MV-4-11 (cell line): Measurements from ENCODE around the gene ZNF789.
"Not testable (repeated sequence)": the region's sequence is repeated elsewhere in the genome, so short reads cannot be mapped to it uniquely, and the experiment has no call there.

ENCODE experiments used
- DNase-seq: peaks from one replicate; lab custom pipeline; 2025; lab: John Stamatoyannopoulos, UW

The ZNF789 gene

DNA sequence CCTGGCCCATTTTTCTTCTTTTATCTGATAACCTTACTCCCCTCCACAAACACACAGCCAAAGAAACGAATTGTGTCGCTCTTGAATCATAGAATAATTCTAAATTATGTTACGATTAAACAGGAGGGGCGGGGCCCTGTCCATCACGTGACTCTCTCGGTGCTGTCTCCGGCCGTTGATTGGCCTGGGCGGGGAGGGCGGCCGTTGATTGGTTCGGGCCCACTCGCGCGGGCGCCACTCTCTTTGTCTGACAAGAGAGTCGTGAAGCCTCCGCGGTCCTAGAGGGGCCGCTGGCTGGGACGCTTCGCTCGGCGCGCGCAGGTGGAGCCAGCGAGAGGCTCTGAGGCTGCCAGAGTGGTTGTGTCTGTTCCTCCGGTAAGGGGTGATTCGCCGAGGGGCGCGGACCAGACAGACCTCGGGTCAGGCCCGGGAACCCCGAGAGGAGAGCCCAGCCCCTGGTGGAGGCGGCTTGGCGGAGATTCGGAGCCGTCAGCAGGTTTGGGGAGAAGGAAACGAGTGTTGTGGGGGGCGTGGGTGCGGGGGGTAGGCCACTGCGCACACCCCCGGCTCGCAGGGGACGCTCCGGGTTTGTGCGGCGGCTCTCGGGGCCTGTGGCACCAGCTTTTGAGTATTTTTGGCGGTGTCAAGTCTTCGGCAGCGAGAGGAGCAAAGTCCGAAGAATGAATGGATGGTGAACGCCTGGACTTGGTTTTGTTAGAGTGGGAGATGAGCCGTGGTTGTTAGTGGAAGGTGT, at the start of gene ZNF789:
TSS of gene ZNF789 (plus strand) at position 330 of the 754 bp plus-strand sequence. CDS start 3,567 bp downstream, outside the sequence.
- peak; percentile 95 for DNase-seq

DNA sequence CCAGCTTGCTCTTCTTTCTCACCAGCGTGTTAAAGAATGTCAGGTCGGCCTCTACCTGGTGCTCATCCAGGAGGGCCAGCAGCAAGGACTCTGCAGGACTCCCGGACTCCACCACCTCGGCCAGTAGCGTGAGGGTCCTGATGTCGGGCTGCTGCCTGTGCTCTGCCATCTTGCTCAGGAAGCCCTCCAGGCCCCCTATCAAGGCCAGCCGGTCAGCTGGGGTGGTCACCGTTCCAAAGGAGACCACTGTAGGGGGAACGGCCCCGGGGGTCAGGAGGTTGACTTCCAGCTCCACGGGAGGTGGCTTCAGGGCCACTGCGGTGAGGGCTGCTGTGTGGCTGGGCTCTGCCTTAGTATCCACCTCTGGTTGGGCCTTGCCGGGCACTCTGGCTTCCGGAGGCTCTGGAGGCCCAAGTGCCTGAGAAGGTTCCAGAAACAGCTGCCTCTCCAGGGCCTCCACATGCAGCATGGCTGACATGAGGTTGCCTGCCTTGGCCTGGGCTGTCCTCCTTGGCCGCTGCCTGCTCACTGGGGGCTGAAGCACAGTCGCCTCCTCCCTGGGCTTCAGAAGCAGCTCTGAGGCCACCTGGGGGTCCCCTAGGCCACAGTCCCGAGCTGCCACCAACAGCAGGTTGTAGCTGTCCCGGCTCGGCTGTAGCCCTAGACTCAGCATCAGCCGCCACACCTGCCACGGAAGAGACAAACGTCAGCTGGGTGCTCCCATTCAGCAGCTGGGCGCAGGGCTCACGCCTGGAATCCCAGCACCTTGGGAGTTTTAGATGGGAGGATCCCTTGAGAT, 47.6 kb upstream of the ZNF789 start:
- no peak for DNase-seq

- no peak for DNase-seq
These were observed 43.6 kb upstream of the ZNF789 start for GRCh38 chr7:99428972-99429566.

DNA sequence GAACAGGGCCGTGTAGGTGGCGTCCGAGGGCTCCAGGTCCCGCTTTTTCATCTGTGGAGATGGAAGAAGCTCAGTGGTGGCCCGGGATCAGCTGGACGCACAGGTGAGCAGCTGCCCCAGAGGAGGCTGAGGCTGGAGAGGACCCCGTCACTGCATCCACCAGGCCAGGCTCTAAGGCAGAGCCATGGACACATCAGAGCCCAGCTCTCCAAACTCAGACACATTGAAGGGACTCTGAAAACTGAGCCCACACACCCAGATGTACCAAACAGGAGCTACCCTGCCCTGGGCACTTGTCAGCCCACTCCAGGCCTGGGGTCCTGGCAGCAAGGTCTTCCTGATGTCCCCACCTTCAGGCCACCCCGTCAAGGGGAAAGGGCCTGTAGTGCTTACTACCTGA, 42.9 kb upstream of the ZNF789 start:
- DNase-seq = no peak

- not testable (repeated sequence) for DNase-seq
These were observed 40.7 kb upstream of the ZNF789 start for GRCh38 chr7:99431756-99432540.

DNA sequence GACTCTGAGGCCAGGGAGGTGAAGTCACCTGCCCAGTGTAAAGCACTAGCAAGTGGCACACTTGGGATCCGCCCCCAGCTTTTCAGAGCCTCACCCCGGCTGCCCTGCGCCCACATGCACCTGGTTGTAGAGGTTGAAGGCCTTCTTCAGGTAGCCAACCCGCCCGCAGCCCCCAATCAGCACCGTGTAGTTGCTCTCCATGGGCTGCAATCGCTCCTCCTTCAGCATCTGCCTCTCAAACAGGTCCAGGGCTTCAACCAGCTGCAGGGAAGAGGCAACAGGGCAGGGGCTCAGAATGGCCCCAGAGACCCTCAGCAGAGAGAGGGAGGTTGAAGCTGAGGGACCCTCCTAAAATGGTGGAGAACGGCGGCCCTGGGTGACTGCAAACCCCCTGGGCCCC, 39.5 kb upstream of the ZNF789 start:
- DNase-seq = no peak

DNA sequence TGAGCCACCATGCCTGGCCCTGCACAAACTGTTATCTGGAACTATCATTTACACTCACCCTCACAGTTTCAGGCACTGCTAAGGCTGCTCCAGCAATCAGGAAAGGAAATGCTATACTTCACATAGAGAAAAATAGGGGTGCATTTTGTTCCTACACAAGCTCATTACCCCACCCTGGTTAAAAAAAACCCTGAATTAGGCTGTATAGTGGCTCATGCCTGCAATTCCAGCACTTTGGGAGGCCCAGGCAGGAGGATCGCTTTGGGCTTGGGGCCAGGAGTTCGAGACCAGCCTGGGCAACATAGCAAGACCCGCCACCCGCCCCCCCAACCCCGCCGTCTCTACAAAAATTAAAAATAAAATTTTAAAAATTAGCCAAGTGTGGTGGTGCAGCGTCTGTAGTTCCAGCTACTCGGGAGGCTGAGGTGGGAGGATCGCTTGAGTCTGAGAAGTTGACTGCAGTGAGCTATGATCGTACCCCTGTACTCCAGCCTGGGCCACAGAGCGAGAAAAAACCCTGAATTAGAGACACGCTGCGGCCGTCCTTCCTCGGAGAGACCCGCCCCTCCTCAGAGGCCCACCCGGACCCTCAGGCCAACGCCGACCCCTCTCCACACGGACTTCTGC, 34.6 kb upstream of the ZNF789 start:
- no peak for DNase-seq

- DNase-seq = peak; percentile 88
These were observed 33.9 kb upstream of the ZNF789 start, which contains the start of the genes CPSF4 and PTCD1 for GRCh38 chr7:99438573-99439480. CPSF4 (plus strand) TSS chr7:99438943; CDS start chr7:99439083, 140 bp downstream. PTCD1 (minus strand) TSS chr7:99438798; CDS start chr7:99435242, 3,556 bp downstream.

- no peak for DNase-seq
These were observed 32.5 kb upstream of the ZNF789 start for GRCh38 chr7:99440195-99440594.

GRCh38 chr7:99446096-99446495, 26.6 kb upstream of the ZNF789 start:
- no peak for DNase-seq

DNA sequence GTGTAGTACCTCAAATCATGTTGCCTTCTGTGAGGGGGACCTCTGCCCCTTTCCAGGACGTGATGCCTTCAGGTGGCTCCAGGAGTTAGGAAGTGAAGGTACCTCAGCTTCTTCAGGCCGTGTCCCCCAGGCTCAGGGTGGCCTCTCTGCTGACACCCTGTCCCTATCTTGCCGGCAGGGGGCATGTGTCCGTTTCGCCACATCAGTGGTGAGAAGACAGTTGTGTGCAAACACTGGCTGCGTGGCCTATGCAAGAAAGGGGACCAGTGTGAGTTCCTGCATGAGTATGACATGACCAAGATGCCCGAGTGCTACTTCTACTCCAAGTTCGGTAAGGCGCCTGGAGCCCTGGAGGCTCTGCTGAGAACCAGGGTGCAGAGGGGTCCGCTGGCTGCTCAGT, 24.7 kb upstream of the ZNF789 start:
- peak; percentile 13 for DNase-seq

DNA sequence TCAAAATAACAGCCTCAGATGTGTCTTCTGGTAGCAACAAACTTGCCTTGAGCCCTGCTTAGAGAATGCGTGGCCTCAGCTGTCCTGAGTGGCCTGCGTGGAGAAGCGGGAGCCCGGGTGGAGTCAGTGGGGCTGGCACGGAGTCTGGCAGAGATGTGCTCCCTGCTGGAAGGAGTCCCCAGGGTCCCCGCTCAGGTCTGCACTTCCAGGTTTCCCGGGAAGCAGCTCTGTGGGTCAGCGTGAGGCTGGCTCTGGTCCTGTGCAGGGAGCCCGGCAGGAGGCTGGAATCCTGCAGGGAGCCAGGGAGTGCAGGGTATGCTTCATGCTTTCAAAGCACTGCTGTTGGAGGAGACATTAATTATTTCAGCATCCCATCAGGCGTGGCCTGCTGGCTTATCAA, 23.8 kb upstream of the ZNF789 start:
- no peak for DNase-seq

- DNase-seq = no peak
These were observed 23.4 kb upstream of the ZNF789 start for GRCh38 chr7:99449326-99449725.

- DNase-seq = no peak
These were observed 20.8 kb upstream of the ZNF789 start for GRCh38 chr7:99451936-99452335.

- DNase-seq = no peak
These were observed 20.1 kb upstream of the ZNF789 start for GRCh38 chr7:99452541-99452940.

DNA sequence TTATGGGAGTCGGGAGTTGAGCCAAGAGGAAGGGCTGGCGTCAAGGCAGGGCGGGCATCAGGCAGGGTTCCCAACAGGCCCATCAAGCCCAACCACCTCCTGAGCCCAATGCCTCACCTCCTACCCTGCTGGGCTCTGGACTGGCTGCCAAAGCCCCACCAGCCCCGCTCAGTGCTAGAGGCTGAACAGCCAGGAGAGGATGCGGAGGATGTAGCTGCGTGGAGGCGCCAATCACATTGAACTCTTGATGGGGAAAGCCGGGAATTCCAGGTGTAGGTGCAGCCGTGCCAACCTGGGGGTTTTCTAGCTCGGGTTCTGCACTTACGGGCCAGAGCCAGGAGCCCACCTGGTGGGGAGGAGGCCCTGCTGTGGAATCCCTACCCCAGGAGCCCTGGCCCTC, 19.6 kb upstream of the ZNF789 start:
- no peak for DNase-seq

- no peak for DNase-seq
These were observed 16.8 kb upstream of the ZNF789 start for GRCh38 chr7:99455874-99456273.

DNA sequence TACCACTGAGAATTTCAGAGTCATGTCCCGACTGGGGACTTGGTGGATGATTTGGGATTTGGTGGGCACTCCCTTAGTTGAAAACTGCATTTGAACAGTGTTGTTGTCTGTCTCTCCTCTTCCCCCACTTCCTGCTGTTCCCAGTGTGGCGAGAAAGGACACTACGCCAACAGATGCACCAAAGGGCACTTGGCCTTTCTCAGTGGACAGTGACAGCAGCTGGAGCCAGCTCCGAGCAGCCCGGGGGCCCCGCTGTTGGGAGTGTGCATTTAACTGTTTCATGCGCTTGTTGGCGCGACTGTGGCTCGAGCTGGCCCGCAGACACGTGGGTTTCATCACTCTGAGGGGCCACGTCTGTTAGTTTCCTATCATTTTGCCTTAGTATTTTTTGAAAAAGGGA, 16.4 kb upstream of the ZNF789 start:
- DNase-seq = no peak

- no peak for DNase-seq
These were observed 15.5 kb upstream of the ZNF789 start for GRCh38 chr7:99457050-99457649.
